ENCODE data around the gene GTF2H4.

The GTF2H4 gene

DNA sequence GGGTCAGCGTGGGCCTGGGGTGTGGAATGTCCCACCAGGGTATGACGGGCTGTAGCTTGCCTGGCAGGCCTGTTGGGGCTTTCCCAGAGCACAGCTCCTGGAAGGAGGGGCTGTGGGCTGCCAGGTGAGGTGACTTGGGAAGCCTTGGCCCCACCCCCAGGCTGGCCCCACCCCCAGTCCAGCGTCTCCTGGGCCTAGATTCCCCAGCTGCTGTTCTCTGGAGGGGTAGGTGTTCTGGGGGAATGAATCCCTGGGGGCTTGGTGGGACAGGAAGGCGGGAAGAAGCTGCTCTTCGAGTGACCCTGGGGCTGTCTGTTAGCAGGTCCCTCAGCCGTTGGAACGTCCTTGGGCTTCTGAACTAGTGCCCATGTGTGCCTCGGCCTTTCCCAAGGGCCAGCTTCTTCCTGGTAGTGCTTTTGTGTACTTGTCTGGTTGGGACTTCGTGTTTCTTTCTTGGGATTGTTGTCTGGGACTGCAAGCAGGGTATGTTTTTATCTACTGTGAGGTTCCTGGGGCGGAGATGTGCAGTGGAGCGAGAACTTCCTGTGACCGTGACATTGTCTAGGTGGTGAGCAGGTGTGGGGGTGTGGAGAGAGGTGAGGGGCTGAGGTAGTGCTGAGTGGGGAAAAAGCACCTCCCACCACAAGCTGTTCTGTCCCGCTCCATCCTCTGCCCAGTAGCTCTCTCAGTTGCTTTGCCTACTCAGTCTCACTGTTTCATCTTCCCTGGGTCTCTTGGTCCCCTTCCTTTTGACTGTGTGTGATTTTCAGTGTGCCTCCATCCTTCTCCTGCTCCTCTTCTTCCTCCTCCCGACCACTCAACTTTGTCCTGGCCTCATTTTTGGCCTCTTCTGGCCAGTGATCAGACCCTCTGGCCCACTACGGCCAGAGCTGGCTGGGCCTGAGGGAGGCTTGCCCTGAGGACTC, 25.0 kb upstream of the GTF2H4 start:
- DNase-seq (ENCODE audit: low read depth in 2 of 2) = no peak

DNA sequence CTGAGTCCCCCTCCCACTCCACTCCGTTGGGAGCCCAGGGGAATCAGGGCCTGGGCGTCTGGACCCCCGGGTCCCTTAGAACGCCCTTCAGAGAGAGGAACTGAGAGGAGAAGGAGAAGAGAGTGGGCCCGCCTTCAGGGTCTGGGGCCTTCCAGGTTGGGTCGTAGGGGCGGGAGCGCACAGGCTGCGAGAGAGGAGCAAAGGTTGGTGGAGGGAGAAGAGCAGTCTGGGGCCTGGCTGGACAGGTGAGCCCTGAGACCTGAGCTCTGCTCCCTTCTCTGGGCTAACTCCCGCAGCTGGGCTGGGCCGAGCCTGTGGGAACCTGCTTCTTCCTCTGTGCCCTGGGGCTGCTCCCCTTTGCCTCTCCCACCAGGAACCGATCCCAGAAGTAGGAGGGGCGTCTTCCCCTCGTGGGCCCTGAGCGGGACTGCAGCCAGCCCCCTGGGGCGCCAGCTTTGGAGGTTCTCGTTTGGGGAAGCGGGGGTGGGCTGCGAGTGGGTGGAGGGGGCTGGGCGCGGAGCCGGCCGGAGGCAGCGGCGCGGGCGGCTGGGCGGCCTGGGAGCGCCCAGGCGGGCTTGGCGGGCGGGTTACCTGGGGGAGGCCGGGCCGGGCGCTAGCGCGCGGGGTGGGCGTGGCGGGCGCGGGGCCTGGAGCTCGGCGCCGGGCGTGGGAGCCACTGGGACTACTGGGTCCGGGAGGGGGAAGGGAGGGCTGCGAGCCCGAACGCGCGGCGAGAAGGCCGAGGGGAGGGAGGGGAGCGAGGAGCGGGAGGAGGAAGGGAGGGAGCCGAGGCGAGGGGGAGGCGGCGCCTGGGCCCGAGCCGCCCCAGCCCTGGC, 24.1 kb upstream of the GTF2H4 start, which contains the start of gene DDR1:
Gene DDR1, plus strand, starts transcription at position 835 of the 836 bp plus-strand sequence. CDS start 4,211 bp downstream, outside the sequence.
- no peak for DNase-seq (ENCODE audit: low read depth in 2 of 2)

GRCh38 chr6:30884521-30885480, 23.2 kb upstream of the GTF2H4 start:
- no peak for DNase-seq (ENCODE audit: low read depth in 2 of 2)

- DNase-seq (ENCODE audit: low read depth in 2 of 2) = no peak
Measured at GRCh38 chr6:30885481-30885998, 22.5 kb upstream of the GTF2H4 start.

DNA sequence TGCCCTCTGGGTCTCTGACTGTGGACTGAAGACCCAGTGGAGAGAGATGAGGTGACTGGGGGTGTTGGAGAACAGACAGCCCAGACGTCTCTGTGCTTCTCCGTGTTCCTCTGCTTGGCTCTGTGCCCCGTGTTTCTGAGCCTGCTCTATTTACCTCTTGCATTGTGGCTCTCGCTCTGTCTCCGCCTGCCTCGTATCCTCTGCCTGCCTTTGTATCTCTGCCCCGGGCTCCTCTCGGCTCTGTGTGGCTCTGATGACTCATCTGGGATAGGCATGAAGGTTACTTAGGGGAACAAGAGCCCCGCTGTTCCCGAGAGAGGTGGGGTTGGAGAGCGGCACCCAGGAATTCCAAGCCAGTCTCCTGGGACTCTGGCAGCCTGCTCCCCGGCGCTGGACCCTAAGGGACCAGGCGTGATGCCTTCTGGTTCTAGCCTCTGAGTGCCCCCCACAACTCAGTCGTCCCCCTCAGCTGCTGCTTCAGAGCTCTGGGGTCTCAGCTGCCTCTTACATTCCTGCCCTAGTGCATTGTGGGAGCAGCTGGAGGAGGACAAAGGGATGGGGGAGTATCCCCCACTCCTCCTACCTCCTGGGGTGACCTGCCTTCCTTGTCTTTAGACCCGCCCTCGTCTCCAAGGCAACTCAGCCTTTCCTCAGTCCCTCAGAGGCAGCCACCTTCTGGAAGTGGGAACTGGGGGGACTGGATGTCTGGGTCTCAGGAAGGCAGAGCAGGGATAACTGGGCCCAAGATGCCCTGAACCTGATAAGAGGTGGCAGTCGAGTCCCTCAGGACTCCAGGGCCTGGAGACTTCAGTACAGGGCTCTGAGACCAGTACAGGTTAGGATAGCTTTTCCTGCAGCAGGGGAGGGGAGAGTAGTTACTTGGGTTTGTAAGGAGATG, 21.8 kb upstream of the GTF2H4 start:
- DNase-seq (ENCODE audit: low read depth in 2 of 2) = no peak

GRCh38 chr6:30886897-30887255, 21.1 kb upstream of the GTF2H4 start:
- no peak for DNase-seq (ENCODE audit: low read depth in 2 of 2)

DNA sequence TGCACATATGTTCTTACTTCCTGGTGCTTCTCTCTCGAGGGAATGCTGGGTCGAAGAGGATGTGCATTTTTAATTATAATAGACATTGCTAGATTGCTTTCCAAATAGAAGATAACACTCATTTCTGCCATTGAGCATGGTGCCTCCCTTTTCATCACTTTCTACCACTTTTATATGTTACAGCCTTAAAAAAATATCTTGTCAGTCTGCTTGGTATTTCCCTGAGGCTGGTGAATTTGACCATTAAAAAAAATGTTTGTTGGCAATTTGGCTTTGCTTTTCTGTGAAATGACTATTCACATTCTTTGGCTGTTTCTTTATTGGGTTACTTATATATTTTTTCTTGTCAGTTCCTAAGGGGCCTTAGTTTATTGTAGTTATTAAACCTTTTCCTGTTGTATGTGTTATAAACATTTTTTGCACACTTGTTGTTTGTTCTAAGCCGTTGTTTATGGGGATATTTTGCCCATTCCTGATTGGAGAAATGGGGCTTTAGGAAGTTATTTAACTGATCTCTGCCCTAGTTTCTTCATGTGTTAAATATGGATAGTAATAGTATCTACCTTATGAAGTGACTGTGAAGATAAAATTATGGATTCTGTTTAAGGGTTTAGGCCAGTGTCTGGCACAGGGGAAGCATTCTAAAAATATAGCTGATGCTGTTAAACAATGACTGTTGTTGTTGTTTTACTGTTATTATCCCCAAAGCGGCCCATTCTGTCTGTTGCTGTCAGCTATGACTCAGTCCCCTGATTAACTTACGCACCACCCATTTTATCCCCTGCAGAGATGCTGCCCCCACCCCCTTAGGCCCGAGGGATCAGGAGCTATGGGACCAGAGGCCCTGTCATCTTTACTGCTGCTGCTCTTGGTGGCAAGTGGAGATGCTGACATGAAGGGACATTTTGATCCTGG, 19.8 kb upstream of the GTF2H4 start:
- DNase-seq (ENCODE audit: low read depth in 2 of 2) = no peak

DNA sequence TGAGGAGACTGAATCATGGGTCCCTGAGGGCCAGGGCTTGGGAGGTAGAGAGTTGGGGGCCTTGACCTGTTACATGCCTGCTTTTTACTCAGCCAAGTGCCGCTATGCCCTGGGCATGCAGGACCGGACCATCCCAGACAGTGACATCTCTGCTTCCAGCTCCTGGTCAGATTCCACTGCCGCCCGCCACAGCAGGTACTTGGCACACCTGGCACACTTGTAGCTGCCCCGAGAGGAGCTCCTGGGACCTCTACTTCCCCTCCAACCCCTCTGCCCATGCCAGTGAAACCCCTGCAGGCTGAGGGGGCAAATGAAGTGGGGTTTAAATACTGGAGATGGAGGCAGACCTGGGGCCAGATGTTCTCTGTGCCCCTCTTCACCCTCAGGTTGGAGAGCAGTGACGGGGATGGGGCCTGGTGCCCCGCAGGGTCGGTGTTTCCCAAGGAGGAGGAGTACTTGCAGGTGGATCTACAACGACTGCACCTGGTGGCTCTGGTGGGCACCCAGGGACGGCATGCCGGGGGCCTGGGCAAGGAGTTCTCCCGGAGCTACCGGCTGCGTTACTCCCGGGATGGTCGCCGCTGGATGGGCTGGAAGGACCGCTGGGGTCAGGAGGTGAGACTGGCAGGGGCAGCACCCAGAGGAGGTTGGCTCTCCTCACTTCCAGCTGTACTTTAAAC, 19.1 kb upstream of the GTF2H4 start:
- DNase-seq (ENCODE audit: low read depth in 2 of 2) = no peak

DNA sequence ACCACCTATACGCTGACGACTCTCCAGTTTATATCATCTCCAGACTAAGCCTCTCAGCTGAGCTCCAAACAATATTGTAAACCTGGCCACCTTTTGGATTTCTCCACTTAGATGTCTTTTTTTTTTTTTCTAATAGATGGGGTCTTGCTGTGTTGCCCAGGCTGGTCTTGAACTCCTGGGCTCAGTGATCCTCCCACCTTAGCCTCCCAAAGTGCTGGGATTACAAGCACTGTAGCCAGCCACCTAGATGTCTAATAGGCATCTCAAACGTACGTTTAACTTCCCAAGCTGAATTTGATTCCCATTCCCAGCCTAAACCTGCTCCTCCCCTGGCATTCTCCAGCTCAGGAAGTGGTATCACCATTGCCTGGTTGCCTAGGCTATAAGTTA, 18.5 kb upstream of the GTF2H4 start:
- no peak for DNase-seq (ENCODE audit: low read depth in 2 of 2)

- no peak for DNase-seq (ENCODE audit: low read depth in 2 of 2)
Measured at GRCh38 chr6:30889921-30890645, 17.9 kb upstream of the GTF2H4 start.

DNA sequence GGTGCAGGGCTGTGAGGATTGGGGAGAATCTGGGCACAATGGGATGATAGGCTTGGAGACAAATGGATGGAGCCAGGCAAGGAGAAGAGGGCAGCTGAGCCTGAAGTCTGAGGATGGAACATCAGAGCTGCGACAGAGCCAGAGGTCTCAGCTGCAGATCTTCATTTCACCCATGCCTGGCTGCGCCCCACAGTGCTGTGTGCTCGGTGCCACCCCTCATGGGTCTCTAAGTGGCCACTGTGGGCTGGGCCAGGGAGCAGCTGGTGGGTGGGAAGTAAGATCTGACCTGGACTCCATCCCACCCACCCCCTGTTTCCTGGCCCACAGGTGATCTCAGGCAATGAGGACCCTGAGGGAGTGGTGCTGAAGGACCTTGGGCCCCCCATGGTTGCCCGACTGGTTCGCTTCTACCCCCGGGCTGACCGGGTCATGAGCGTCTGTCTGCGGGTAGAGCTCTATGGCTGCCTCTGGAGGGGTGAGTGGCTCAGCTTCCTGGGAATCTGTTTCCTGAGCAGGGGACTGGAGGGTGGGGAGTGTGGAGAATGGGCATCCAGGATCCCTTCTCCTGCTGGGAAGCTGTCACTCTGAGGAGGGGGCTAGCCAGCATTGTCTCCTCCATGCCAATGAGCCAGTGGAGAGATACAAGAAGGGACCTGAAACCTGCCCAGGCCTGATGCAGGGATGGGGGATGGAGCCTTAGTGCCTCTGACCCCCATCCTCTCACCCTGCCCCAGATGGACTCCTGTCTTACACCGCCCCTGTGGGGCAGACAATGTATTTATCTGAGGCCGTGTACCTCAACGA, 17.2 kb upstream of the GTF2H4 start:
- DNase-seq (ENCODE audit: low read depth in 2 of 2) = no peak

DNA sequence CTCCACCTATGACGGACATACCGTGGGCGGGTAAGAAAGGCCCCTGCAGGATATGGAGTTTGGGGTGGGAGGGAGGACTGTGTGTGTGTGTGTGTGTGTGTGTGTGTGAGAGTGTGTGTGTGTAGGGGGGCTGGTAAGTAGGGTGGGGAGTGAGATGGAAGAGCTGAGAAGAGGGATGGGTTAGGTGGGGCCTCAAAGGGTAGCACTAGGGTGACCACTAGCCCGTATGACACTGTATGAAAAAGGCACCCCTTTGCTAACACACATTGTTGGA, 16.6 kb upstream of the GTF2H4 start:
- DNase-seq (ENCODE audit: low read depth in 2 of 2) = no peak

GRCh38 chr6:30891816-30892538, 16.0 kb upstream of the GTF2H4 start:
- DNase-seq (ENCODE audit: low read depth in 2 of 2) = no peak

DNA sequence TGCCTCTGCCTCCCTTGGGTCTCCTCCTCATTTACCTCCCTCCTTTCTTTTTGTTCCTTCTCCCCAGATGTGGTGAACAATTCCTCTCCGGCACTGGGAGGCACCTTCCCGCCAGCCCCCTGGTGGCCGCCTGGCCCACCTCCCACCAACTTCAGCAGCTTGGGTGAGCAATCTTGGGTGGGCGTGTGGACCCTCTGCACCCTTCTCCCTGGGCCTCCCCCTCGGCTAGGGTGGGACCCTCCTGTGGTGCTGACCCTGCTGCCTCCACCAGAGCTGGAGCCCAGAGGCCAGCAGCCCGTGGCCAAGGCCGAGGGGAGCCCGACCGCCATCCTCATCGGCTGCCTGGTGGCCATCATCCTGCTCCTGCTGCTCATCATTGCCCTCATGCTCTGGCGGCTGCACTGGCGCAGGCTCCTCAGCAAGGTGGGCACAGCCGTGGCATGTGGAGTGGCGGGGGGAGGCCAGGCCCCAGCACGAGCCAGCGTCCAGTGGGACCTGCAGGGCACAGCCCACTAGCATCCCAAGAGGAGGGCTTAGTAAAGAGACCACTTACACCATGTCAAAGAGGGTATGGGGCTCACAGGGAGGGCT, 14.9 kb upstream of the GTF2H4 start:
- no peak for DNase-seq (ENCODE audit: low read depth in 2 of 2)

- DNase-seq (ENCODE audit: low read depth in 2 of 2) = no peak
Measured at GRCh38 chr6:30893666-30894065, 14.3 kb upstream of the GTF2H4 start.

- no peak for DNase-seq (ENCODE audit: low read depth in 2 of 2)
Measured at GRCh38 chr6:30894381-30894780, 13.6 kb upstream of the GTF2H4 start.
